ENCODE results near the gene TP53I11. TPM values are rescaled to one million over a fixed set of nuclear protein-coding genes. Genes with fewer than 3 reads are reported as not detected.
A peak's percentile ranks its signal among the peaks of the same experiment; 100 is the strongest.

TP53I11 gene
- total RNA-seq, 1 donor from 2014 or later = 149 TPM

DNA sequence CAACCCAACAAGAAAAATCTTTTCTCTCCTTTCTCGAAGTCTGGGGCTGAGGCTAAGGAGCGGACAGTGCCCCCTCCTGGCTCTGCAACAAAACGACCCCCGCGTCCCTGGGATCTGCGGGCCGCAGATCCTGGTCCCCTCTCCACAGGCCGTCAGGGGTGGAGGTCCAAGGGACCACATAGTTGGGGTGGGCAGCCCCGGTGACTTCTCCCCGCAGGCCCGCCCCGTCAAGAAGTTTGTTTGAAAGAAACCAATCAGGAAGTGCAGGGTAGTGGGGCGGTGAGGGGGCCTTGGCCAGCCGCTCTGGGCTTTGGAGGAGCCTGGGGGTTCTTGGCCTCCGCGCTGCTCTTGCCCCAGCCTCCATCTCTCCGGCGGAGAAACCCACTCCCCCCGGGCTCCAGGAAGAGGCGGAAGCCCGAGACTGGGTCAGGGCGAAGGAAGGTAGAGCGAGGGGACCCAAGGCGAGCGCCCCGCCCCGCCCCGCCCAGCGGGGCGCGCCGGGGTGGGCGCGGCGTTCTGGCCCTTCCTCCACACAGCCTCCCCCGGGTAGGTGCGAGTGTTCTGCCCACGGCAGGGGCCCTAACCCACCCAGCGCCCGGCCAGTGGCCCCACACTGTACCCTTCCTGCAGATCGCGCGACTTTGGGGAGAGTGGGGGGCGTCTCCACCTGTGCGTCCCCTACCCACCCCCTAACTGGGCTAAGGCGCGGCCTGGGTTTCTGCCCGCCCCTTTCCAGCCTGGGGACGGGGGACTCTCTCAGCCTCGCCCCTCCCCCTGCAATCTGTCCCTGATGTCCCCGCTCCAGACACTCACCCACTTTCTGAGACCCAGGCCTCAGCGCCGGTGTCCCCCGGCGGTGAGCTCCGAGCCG lies 1.3 kb downstream of the TP53I11 start:
- peak; percentile 71 for DNase-seq (ENCODE audit: low spot score)
- peaks cover 4% of the 10 kb centered on the region for H3K36me3 Mint-ChIP-seq (ENCODE audit: low read depth, unreplicated experiment)
- peak overlapping the region; percentile 91 for H3K4me3 Mint-ChIP-seq (ENCODE audit: unreplicated experiment)
- H3K4me1 Mint-ChIP-seq (ENCODE audit: unreplicated experiment) = peaks cover 33% of the 10 kb centered on the region
- H3K27me3 Mint-ChIP-seq (ENCODE audit: unreplicated experiment) = peaks cover 15% of the 10 kb centered on the region
- H3K9me3 Mint-ChIP-seq (ENCODE audit: unreplicated experiment) = no peaks in the 10 kb centered on the region
- TF ChIP-seq, protein P1, sequence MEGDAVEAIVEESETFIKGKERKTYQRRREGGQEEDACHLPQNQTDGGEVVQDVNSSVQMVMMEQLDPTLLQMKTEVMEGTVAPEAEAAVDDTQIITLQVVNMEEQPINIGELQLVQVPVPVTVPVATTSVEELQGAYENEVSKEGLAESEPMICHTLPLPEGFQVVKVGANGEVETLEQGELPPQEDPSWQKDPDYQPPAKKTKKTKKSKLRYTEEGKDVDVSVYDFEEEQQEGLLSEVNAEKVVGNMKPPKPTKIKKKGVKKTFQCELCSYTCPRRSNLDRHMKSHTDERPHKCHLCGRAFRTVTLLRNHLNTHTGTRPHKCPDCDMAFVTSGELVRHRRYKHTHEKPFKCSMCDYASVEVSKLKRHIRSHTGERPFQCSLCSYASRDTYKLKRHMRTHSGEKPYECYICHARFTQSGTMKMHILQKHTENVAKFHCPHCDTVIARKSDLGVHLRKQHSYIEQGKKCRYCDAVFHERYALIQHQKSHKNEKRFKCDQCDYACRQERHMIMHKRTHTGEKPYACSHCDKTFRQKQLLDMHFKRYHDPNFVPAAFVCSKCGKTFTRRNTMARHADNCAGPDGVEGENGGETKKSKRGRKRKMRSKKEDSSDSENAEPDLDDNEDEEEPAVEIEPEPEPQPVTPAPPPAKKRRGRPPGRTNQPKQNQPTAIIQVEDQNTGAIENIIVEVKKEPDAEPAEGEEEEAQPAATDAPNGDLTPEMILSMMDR (IDR thresholded peaks at IDR 0.05; ENCODE audit: unreplicated experiment) = peak; percentile 75
- H3K27ac Mint-ChIP-seq (ENCODE audit: unreplicated experiment) = no peak overlapping the region

GRCh38 chr11:44948155-44948554 lies 2.5 kb downstream of the TP53I11 start:
- H3K4me1 Mint-ChIP-seq (ENCODE audit: unreplicated experiment) = peaks cover 38% of the 10 kb centered on the region
- TF ChIP-seq, protein P1 (IDR thresholded peaks at IDR 0.05; ENCODE audit: unreplicated experiment) = no peak
- no peaks in the 10 kb centered on the region for H3K9me3 Mint-ChIP-seq (ENCODE audit: unreplicated experiment)
- peaks cover 7% of the 10 kb centered on the region for H3K36me3 Mint-ChIP-seq (ENCODE audit: low read depth, unreplicated experiment)
- peak overlapping the region; percentile 91 for H3K4me3 Mint-ChIP-seq (ENCODE audit: unreplicated experiment)
- H3K27me3 Mint-ChIP-seq (ENCODE audit: unreplicated experiment) = peaks cover 15% of the 10 kb centered on the region
- DNase-seq (ENCODE audit: low spot score) = no peak
- H3K27ac Mint-ChIP-seq (ENCODE audit: unreplicated experiment) = no peak overlapping the region

- H3K27ac Mint-ChIP-seq (ENCODE audit: unreplicated experiment) = no peak overlapping the region
- H3K4me3 Mint-ChIP-seq (ENCODE audit: unreplicated experiment) = peak overlapping the region; percentile 31
- no peak for DNase-seq (ENCODE audit: low spot score)
- H3K9me3 Mint-ChIP-seq (ENCODE audit: unreplicated experiment) = no peaks in the 10 kb centered on the region
- TF ChIP-seq, protein P1 (IDR thresholded peaks at IDR 0.05; ENCODE audit: unreplicated experiment) = no peak
- peaks cover 19% of the 10 kb centered on the region for H3K27me3 Mint-ChIP-seq (ENCODE audit: unreplicated experiment)
- H3K4me1 Mint-ChIP-seq (ENCODE audit: unreplicated experiment) = peaks cover 46% of the 10 kb centered on the region
- H3K36me3 Mint-ChIP-seq (ENCODE audit: low read depth, unreplicated experiment) = peaks cover 11% of the 10 kb centered on the region
Observed at GRCh38 chr11:44947114-44947513, 3.6 kb downstream of the TP53I11 start.

DNA sequence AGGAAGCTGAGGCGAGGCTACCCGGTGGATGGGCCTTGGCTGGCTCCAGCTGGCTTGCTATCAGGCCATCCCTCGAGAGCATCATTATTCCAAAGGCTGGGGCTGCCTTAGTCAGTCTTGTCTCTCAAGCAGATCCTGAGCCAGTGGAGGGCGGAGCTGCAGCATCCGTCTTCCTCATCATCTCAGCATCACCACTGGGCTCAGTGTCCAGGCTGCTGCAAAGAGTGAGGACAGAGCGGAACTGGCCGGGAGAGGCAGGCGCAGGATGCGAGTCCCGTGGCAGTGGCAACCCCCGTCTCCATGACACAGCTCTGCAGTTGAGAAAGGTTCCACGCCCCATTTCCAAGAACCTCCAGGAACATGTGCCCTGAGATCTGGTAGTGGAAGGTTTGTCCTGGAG lies 4.4 kb downstream of the TP53I11 start:
- peaks cover 16% of the 10 kb centered on the region for H3K27me3 Mint-ChIP-seq (ENCODE audit: unreplicated experiment)
- TF ChIP-seq, protein P1 (IDR thresholded peaks at IDR 0.05; ENCODE audit: unreplicated experiment) = no peak
- H3K4me3 Mint-ChIP-seq (ENCODE audit: unreplicated experiment) = no peak overlapping the region
- DNase-seq (ENCODE audit: low spot score) = no peak
- peaks cover 46% of the 10 kb centered on the region for H3K4me1 Mint-ChIP-seq (ENCODE audit: unreplicated experiment)
- H3K36me3 Mint-ChIP-seq (ENCODE audit: low read depth, unreplicated experiment) = peaks cover 16% of the 10 kb centered on the region
- H3K9me3 Mint-ChIP-seq (ENCODE audit: unreplicated experiment) = no peaks in the 10 kb centered on the region
- no peak overlapping the region for H3K27ac Mint-ChIP-seq (ENCODE audit: unreplicated experiment)

DNA sequence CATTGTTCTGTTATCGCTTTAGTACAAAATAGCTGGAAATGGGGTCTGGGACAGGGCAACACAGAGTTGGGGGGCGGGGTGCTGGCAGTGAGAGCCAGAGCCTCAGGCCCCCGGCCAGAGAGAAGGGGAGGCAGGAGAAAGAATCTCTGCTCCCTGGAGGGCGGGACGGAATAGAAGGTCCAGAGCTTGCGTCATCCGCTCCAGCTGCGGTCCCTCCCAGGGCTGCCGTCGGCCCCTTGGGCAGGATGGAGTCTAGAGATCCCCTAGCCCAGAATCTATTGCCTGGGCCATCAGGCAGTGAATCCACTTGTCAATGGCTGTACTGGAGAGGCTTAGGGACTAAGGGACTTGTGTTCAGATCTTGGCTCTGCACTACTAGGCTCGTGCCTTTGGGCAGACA lies 5.0 kb downstream of the TP53I11 start:
- H3K27me3 Mint-ChIP-seq (ENCODE audit: unreplicated experiment) = peaks cover 13% of the 10 kb centered on the region
- peaks cover 22% of the 10 kb centered on the region for H3K36me3 Mint-ChIP-seq (ENCODE audit: low read depth, unreplicated experiment)
- H3K9me3 Mint-ChIP-seq (ENCODE audit: unreplicated experiment) = no peaks in the 10 kb centered on the region
- no peak overlapping the region for H3K27ac Mint-ChIP-seq (ENCODE audit: unreplicated experiment)
- H3K4me3 Mint-ChIP-seq (ENCODE audit: unreplicated experiment) = no peak overlapping the region
- H3K4me1 Mint-ChIP-seq (ENCODE audit: unreplicated experiment) = peaks cover 44% of the 10 kb centered on the region
- TF ChIP-seq, protein P1 (IDR thresholded peaks at IDR 0.05; ENCODE audit: unreplicated experiment) = no peak
- DNase-seq (ENCODE audit: low spot score) = no peak
